ENCODE data around the gene DNMT3A. TPM values are rescaled to one million over a fixed set of nuclear protein-coding genes. Genes with fewer than 3 reads are reported as not detected.

Gene DNMT3A
- total RNA-seq, 1 donor from 2014 or later = 15.4 TPM

DNA sequence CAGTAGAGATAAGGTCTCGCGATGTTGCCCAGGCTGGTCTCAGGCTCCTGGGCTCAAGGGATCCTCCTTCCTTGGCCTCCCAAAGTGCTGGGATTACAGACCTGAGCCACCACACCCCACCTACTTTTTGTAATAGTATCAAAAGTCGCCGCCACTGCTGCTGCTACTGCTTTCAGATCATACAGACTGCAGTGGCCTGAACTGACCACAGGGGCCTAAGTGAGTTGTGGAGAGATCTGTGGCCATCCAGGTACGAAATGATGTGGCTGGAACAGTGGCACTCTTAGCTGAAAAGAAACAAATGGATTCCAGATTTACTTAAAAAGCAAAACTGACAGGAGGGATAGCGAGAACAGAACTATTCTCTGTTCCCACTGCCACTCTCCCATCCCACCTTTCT is 140.5 kb downstream of the DNMT3A start:
- no peak overlapping the region for H3K4me3 ChIP-seq (ENCODE audit: low read depth, low read length)
- TF ChIP-seq, protein P1, sequence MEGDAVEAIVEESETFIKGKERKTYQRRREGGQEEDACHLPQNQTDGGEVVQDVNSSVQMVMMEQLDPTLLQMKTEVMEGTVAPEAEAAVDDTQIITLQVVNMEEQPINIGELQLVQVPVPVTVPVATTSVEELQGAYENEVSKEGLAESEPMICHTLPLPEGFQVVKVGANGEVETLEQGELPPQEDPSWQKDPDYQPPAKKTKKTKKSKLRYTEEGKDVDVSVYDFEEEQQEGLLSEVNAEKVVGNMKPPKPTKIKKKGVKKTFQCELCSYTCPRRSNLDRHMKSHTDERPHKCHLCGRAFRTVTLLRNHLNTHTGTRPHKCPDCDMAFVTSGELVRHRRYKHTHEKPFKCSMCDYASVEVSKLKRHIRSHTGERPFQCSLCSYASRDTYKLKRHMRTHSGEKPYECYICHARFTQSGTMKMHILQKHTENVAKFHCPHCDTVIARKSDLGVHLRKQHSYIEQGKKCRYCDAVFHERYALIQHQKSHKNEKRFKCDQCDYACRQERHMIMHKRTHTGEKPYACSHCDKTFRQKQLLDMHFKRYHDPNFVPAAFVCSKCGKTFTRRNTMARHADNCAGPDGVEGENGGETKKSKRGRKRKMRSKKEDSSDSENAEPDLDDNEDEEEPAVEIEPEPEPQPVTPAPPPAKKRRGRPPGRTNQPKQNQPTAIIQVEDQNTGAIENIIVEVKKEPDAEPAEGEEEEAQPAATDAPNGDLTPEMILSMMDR (conservative IDR thresholded peaks at IDR 0.05; ENCODE audit: low read depth, low read length) = peak; percentile 44
- DNase-seq (ENCODE audit: low read depth) = no peak

DNA sequence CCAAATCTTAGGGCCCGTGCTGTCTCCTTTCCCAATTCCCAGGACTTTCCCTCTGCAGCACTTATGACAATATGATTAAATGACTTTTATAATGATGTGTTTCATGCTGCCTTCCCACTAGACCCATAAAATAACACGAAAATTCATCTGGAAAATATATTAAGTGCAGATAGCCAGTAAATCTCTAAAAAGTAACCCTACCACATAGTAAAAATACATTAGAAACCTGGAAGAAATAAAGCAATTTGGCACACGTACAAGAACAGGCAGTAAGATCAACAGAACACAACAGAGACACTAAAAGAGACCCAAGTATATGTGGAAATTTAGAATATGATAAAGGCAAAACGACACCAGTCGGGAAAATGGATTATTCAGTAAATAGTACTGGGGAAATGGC is 143.1 kb downstream of the DNMT3A start:
- no peak overlapping the region for H3K4me3 ChIP-seq (ENCODE audit: low read depth, low read length)
- TF ChIP-seq, protein P1 (conservative IDR thresholded peaks at IDR 0.05; ENCODE audit: low read depth, low read length) = no peak
- no peak for DNase-seq (ENCODE audit: low read depth)

DNA sequence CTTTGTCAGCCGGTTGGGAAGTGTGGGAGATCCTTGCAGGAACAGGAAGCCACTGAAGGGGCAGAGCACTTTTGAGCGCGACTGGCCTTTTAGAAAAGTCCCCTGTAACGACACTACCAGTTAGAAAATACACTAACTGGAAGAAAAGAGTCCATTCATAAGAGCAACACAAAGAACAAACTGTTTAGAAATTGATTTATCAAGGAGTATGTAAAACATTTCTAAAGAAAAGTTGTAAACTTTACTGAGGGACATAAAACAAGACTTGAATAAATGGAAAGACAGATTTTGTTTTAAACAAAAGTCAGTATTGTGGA is 143.6 kb downstream of the DNMT3A start:
- H3K4me3 ChIP-seq (ENCODE audit: low read depth, low read length) = no peak overlapping the region
- TF ChIP-seq, protein P1 (conservative IDR thresholded peaks at IDR 0.05; ENCODE audit: low read depth, low read length) = no peak
- no peak for DNase-seq (ENCODE audit: low read depth)

DNA sequence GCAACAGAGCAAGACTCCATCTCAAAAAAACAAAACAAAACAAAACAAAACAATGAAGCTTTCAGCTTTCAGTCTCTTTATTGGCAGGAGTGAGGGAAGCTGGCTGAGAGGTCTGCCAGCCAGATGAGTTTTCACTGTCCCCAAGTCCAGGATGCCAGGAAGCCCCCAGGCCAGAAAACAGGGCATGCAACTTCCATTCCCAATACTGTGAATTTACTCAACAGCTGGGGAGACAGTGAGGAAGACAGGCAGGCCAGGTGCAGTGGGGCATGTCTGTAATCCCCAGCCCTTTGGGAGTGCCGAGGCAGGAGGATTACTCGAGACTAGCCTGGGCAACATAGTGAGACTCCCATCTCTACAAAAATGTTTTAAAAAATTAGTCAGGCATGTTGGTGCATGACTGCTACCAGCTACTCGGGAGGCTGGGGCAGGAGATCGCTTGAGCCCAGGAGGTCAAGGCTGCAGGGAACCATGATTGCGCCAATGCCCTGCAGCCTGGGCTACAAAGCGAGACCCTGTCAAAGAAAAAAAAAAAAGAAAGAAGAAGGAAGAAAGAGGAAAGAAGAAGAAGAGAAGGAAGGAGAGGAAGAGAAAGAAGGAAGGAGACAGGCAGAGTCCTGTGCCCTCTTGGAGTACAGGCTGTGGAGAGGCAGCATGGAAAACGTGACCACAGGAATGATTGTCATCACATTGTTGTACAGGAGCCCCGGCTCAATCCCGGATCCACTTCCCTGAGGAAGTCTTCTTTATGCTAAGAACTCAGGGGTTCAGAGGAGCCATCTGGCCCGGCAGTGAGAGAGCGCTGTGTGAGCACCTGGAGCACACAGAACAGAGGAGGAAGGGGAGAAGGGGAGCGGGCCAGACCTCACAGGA is 144.2 kb downstream of the DNMT3A start:
- H3K4me3 ChIP-seq (ENCODE audit: low read depth, low read length) = no peak overlapping the region
- TF ChIP-seq, protein P1 (conservative IDR thresholded peaks at IDR 0.05; ENCODE audit: low read depth, low read length) = no peak
- DNase-seq (ENCODE audit: low read depth) = no peak

DNA sequence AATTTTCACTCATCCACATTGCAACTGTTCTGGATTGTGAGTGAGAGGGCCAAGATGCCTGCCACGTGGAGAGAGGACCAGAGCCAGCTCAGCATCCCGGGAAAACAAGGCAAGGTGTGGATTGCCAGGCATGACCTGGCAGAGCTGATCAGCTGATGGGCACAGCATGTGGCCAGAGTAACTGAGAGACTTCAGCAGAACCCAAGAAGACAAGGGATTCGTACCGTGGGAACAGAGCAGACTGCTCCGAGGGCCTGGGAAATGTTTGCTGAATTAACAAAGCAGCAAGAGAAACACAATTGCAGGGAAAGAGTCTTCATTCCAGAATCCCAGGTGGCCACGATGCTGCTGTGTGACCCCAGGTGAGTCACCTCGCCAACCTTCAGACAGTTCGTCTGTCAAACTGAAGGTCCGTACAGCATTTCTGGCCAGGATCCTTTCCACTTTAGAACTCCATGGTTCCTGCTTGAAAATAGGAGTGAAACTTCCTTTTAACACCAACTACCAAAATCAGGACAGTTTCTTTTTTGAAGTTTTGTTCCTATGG is 147.1 kb downstream of the DNMT3A start:
- TF ChIP-seq, protein P1 (conservative IDR thresholded peaks at IDR 0.05; ENCODE audit: low read depth, low read length) = no peak
- no peak for DNase-seq (ENCODE audit: low read depth)
- H3K4me3 ChIP-seq (ENCODE audit: low read depth, low read length) = no peak overlapping the region

DNA sequence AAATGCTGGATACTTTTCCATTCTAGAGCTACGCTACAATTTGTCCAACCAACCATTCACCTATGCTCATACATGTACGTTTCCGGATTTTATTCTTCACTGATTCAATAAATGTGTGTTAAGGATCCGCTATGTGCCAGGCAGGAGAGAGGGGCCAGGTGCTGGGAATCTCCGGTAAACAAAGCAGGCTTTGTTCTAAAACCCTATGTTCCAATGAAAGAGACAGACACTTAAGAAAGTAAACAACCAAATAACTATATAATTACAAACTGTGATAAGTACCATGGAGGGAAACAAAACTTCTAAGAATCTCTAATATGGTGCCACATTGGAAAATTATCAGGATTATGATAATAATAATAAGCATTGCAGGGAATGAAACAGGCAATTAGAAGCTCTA is 151.2 kb downstream of the DNMT3A start:
- H3K4me3 ChIP-seq (ENCODE audit: low read depth, low read length) = no peak overlapping the region
- no peak for DNase-seq (ENCODE audit: low read depth)
- TF ChIP-seq, protein P1 (conservative IDR thresholded peaks at IDR 0.05; ENCODE audit: low read depth, low read length) = no peak

DNA sequence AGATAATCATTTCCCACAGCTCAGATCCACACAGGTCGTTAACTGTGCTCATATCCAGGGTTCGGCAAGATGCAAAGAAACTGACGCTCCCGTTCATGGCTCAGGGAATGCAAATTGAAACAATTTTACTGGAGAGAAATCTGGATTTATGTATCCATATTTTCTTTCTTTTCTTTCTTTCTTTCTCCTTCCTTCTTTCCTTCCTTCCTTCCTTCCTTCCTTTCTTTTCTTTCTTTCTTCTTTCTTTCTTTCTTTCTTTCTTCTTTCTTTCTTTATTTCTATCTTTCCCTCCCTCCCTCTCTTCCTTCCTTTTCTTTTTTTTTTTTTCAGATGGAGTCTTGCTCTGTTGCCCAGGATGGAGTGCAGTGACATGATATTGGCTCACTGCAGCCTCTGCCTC is 153.3 kb downstream of the DNMT3A start:
- no peak for DNase-seq (ENCODE audit: low read depth)
- H3K4me3 ChIP-seq (ENCODE audit: low read depth, low read length) = no peak overlapping the region
- TF ChIP-seq, protein P1 (conservative IDR thresholded peaks at IDR 0.05; ENCODE audit: low read depth, low read length) = no peak
